ENCODE measurements around the gene SFRP5.

Gene SFRP5

GRCh38 chr10:97763947-97764346 is 7.9 kb downstream of the SFRP5 start:
- DNase-seq, result no peak

- no peak for DNase-seq
Measured at GRCh38 chr10:97763411-97763810, 8.4 kb downstream of the SFRP5 start.

- no peak for DNase-seq
Measured at GRCh38 chr10:97762816-97763215, 9.0 kb downstream of the SFRP5 start.

- no peak for DNase-seq
Measured at GRCh38 chr10:97762056-97762455, 9.7 kb downstream of the SFRP5 start.

- DNase-seq, result no peak
Measured at GRCh38 chr10:97761331-97761865, 10.4 kb downstream of the SFRP5 start.

- no peak for DNase-seq
Measured at GRCh38 chr10:97760461-97761257, 11.1 kb downstream of the SFRP5 start.

GRCh38 chr10:97759946-97760345 is 11.9 kb downstream of the SFRP5 start:
- DNase-seq, result no peak

GRCh38 chr10:97759158-97759887 is 12.5 kb downstream of the SFRP5 start:
- DNase-seq, result no peak

GRCh38 chr10:97757471-97757870 is 14.3 kb downstream of the SFRP5 start:
- DNase-seq, result no peak

- no peak for DNase-seq
Measured at GRCh38 chr10:97755718-97756117, 16.1 kb downstream of the SFRP5 start.

- no peak for DNase-seq
Measured at GRCh38 chr10:97754726-97755125, 17.1 kb downstream of the SFRP5 start.

- DNase-seq, result no peak
Measured at GRCh38 chr10:97752956-97753355, 18.8 kb downstream of the SFRP5 start.

GRCh38 chr10:97748116-97748515 is 23.7 kb downstream of the SFRP5 start:
- no peak for DNase-seq

- DNase-seq, result no peak
Measured at GRCh38 chr10:97747573-97747972, 24.2 kb downstream of the SFRP5 start.

- DNase-seq, result no peak
Measured at GRCh38 chr10:97744405-97745035, 27.3 kb downstream of the SFRP5 start.

- no peak for DNase-seq
Measured at GRCh38 chr10:97743169-97743943, 28.4 kb downstream of the SFRP5 start.

GRCh38 chr10:97740613-97741012 is 31.2 kb downstream of the SFRP5 start:
- no peak for DNase-seq

- DNase-seq, result no peak
Measured at GRCh38 chr10:97738616-97739015, 33.2 kb downstream of the SFRP5 start.

GRCh38 chr10:97737770-97738265 is 34.0 kb downstream of the SFRP5 start:
- no peak for DNase-seq

- DNase-seq, result peak; percentile 69
Measured at GRCh38 chr10:97736902-97737769, 34.7 kb downstream of the SFRP5 start, which contains the start of gene ZFYVE27. TSS of gene ZFYVE27 (plus strand) at chr10:97737128. CDS start at chr10:97738478, 1,350 bp downstream.

GRCh38 chr10:97736403-97736901 is 35.3 kb downstream of the SFRP5 start:
- DNase-seq, result no peak

Measured in DMS 273 treated with DMSO at 0.1 percent for 48 hours (cell line).